ENCODE results near the gene RAB5B. TPM values are rescaled to one million over a fixed set of nuclear protein-coding genes. Genes with fewer than 3 reads are reported as not detected.
A peak's percentile ranks its signal among the peaks of the same experiment; 100 is the strongest.
"Not testable (repeated sequence)": the region's sequence is repeated elsewhere in the genome, so short reads cannot be mapped to it uniquely, and the experiment has no call there.

The RAB5B gene
- total RNA-seq, 1 experiment from 2014 or later = 48.4 TPM

DNA sequence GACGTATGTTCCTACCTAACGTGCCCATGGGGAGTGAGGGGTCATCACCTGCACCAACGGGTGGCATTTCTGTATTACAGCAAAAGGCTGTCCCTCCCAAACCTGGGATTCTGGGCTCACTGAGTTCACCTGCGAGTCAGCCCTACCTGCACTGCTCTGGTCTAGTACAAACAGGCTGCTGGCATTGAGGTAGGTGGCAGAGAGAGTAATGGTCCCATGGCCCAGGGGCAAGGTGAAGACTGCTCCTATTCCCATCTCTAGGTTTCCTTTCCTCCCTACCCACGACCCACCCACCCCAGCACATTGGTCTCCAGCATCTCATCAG is 23.6 kb downstream of the RAB5B start:
- H4K20me1 ChIP-seq (ENCODE audit: control insufficient read depth, insufficient read depth, insufficient read length) = no peaks in the 10 kb centered on the region
- H3K4me1 ChIP-seq (ENCODE audit: insufficient read depth, low read length) = no peaks in the 10 kb centered on the region
- H4K91ac ChIP-seq (ENCODE audit: insufficient read length, low read depth, low read length) = no peak overlapping the region
- no peak overlapping the region for H2BK120ac ChIP-seq (ENCODE audit: low read depth, low read length, poor library complexity, severe bottlenecking)
- H4K8ac ChIP-seq (replicated peaks; ENCODE audit: insufficient read length, low read depth, low read length) = no peak overlapping the region
- H3K23me2 ChIP-seq (ENCODE audit: insufficient read length, low read depth, low read length, poor library complexity, severe bottlenecking) = peaks cover 8% of the 10 kb centered on the region
- peak overlapping the region; percentile 15 for H4K5ac ChIP-seq (ENCODE audit: insufficient read length, low read depth, low read length)
- TF ChIP-seq, protein P1, sequence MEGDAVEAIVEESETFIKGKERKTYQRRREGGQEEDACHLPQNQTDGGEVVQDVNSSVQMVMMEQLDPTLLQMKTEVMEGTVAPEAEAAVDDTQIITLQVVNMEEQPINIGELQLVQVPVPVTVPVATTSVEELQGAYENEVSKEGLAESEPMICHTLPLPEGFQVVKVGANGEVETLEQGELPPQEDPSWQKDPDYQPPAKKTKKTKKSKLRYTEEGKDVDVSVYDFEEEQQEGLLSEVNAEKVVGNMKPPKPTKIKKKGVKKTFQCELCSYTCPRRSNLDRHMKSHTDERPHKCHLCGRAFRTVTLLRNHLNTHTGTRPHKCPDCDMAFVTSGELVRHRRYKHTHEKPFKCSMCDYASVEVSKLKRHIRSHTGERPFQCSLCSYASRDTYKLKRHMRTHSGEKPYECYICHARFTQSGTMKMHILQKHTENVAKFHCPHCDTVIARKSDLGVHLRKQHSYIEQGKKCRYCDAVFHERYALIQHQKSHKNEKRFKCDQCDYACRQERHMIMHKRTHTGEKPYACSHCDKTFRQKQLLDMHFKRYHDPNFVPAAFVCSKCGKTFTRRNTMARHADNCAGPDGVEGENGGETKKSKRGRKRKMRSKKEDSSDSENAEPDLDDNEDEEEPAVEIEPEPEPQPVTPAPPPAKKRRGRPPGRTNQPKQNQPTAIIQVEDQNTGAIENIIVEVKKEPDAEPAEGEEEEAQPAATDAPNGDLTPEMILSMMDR (conservative IDR thresholded peaks at IDR 0.05) = no peak
- peaks cover 6 to 11% of the 10 kb centered on the region in 2 experiments; a peak in 3 of 4 replicates for H3K4me1 Mint-ChIP-seq
- no peaks in the 10 kb centered on the region for H3K79me2 ChIP-seq (ENCODE audit: insufficient read depth, low read length)
- no peak overlapping the region for H2AK5ac ChIP-seq (ENCODE audit: insufficient read length, low read length)
- WGBS (ENCODE audit: extremely low coverage, insufficient read length, low lambda C conversion rate) = no CpG with 5 or more reads among the region's 5 CpGs
- no peaks in the 10 kb centered on the region for H3K27me3 Mint-ChIP-seq (ENCODE audit: low read depth)
- H3K4me2 ChIP-seq (ENCODE audit: insufficient read depth, insufficient read length, low read length) = peak overlapping the region; percentile 94
- no peak overlapping the region for H2BK20ac ChIP-seq (ENCODE audit: low read depth, low read length, poor library complexity, severe bottlenecking)
- peak overlapping the region; percentile 43 for H3K18ac ChIP-seq (ENCODE audit: insufficient read length, low read depth, low read length)
- DNase-seq = peak; percentile 41
- H3K9me3 ChIP-seq (ENCODE audit: control insufficient read depth, low read depth, low read length) = no peaks in the 10 kb centered on the region
- H3K4me3 Mint-ChIP-seq = peak overlapping the region; percentile 98 to 99
- H3T11ph ChIP-seq (ENCODE audit: low read length) = no peak overlapping the region
- H2BK12ac ChIP-seq (ENCODE audit: insufficient read length, low read depth, low read length) = no peak overlapping the region
- H3K9ac ChIP-seq (ENCODE audit: extremely low read depth, insufficient read length, low read length) = peak overlapping the region; percentile 82
- H3K36me3 Mint-ChIP-seq (ENCODE audit: insufficient read depth in 1 of 3, low read depth in 3 of 3) = peaks cover 26 to 42% (median 39%) of the 10 kb centered on the region in 3 experiments
- no peak overlapping the region for H2BK15ac ChIP-seq (ENCODE audit: low read depth, low read length)
- no peak overlapping the region for H3K27ac ChIP-seq (ENCODE audit: insufficient read length, low read depth, low read length)
- no peaks in the 10 kb centered on the region for H3K79me1 ChIP-seq (ENCODE audit: insufficient read depth, low read depth, low read length, poor library complexity, severe bottlenecking)
- peak overlapping the region; percentile 94 to 98 (median 97) for H3K27ac Mint-ChIP-seq
- H2BK5ac ChIP-seq (ENCODE audit: insufficient read length, low read length) = no peak overlapping the region
- no peaks in the 10 kb centered on the region for H3K9me3 Mint-ChIP-seq
- H3K14ac ChIP-seq (ENCODE audit: insufficient read depth, low read length) = peak overlapping the region; percentile 38
- H2AFZ ChIP-seq (ENCODE audit: low read length) = peak overlapping the region; percentile 3
- H3K27me3 ChIP-seq (ENCODE audit: insufficient read depth, low read length) = no peaks in the 10 kb centered on the region
- no peak overlapping the region for H3K23ac ChIP-seq (ENCODE audit: insufficient read length, low read depth, low read length)
- H3K56ac ChIP-seq (ENCODE audit: insufficient read length, low read depth, low read length) = no peak overlapping the region
- no peak overlapping the region for H3K4ac ChIP-seq (ENCODE audit: low read depth, low read length)

DNA sequence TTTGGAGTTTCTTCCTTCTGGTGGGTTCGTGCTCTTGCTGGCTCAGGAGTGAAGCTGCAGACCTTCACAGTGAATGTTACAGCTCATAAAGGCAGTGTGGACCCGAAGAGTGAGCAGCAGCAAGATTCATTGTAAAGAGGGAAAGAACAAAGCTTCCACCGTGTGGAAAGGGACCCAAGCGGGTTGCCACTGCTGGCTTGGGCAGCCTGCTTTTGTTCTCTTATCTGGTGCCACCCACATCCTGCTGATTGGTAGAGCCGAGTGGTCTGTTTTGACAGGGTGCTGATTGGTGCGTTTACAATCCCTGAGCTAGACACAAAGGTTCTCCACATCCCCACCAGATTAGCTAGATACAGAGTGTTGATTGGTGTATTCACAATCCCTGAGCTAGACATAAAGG is 25.6 kb downstream of the RAB5B start:
- not testable (repeated sequence) for H3K9ac ChIP-seq (ENCODE audit: extremely low read depth, insufficient read length, low read length); H2AFZ ChIP-seq (ENCODE audit: low read length); H4K5ac ChIP-seq (ENCODE audit: insufficient read length, low read depth, low read length); H3K9me3 Mint-ChIP-seq; H3T11ph ChIP-seq (ENCODE audit: low read length); H3K56ac ChIP-seq (ENCODE audit: insufficient read length, low read depth, low read length); H4K20me1 ChIP-seq (ENCODE audit: control insufficient read depth, insufficient read depth, insufficient read length); H3K4me2 ChIP-seq (ENCODE audit: insufficient read depth, insufficient read length, low read length); H2BK120ac ChIP-seq (ENCODE audit: low read depth, low read length, poor library complexity, severe bottlenecking); H4K91ac ChIP-seq (ENCODE audit: insufficient read length, low read depth, low read length); H2BK12ac ChIP-seq (ENCODE audit: insufficient read length, low read depth, low read length); DNase-seq; H2BK20ac ChIP-seq (ENCODE audit: low read depth, low read length, poor library complexity, severe bottlenecking); H3K79me1 ChIP-seq (ENCODE audit: insufficient read depth, low read depth, low read length, poor library complexity, severe bottlenecking); H2AK5ac ChIP-seq (ENCODE audit: insufficient read length, low read length); H3K27me3 Mint-ChIP-seq (ENCODE audit: low read depth); H3K27me3 ChIP-seq (ENCODE audit: insufficient read depth, low read length); H3K14ac ChIP-seq (ENCODE audit: insufficient read depth, low read length); H3K18ac ChIP-seq (ENCODE audit: insufficient read length, low read depth, low read length); H2BK5ac ChIP-seq (ENCODE audit: insufficient read length, low read length); H2BK15ac ChIP-seq (ENCODE audit: low read depth, low read length); H3K79me2 ChIP-seq (ENCODE audit: insufficient read depth, low read length); H4K8ac ChIP-seq (replicated peaks; ENCODE audit: insufficient read length, low read depth, low read length); H3K4me1 ChIP-seq (ENCODE audit: insufficient read depth, low read length); H3K4ac ChIP-seq (ENCODE audit: low read depth, low read length); H3K27ac ChIP-seq (ENCODE audit: insufficient read length, low read depth, low read length); H3K9me3 ChIP-seq (ENCODE audit: control insufficient read depth, low read depth, low read length); H3K23me2 ChIP-seq (ENCODE audit: insufficient read length, low read depth, low read length, poor library complexity, severe bottlenecking); H3K23ac ChIP-seq (ENCODE audit: insufficient read length, low read depth, low read length)
- H3K36me3 Mint-ChIP-seq (ENCODE audit: insufficient read depth in 1 of 3, low read depth in 3 of 3) = peaks cover 21 to 42% (median 38%) of the 10 kb centered on the region in 3 experiments
- no CpG with 5 or more reads among the region's 6 CpGs for whole genome bisulfite sequencing (ENCODE audit: extremely low coverage, insufficient read length, low lambda C conversion rate)
- peaks cover 6 to 11% of the 10 kb centered on the region in 2 experiments; a peak in 3 of 4 replicates for H3K4me1 Mint-ChIP-seq
- H3K4me3 Mint-ChIP-seq = peak overlapping the region in 1 of 2 experiments; percentile 66; a peak in 2 of 5 replicates
- peak overlapping the region; percentile 68 to 88 (median 71); a peak in 4 of 7 replicates for H3K27ac Mint-ChIP-seq
